HG03565 (cell line): Measurements from ENCODE around the gene PWWP2A.
"Not testable (repeated sequence)": the region's sequence is repeated elsewhere in the genome, so short reads cannot be mapped to it uniquely, and the experiment has no call there.

Experiments
- ATAC-seq: cut with Tn5 transposase; IDR thresholded peaks from one replicate; pipeline ENCODE4 v1.9.1; 2021; ENCODE audit warnings: mild to moderate bottlenecking, moderate library complexity; ENCODE audit not compliant: unreplicated experiment

The PWWP2A gene, protein sequence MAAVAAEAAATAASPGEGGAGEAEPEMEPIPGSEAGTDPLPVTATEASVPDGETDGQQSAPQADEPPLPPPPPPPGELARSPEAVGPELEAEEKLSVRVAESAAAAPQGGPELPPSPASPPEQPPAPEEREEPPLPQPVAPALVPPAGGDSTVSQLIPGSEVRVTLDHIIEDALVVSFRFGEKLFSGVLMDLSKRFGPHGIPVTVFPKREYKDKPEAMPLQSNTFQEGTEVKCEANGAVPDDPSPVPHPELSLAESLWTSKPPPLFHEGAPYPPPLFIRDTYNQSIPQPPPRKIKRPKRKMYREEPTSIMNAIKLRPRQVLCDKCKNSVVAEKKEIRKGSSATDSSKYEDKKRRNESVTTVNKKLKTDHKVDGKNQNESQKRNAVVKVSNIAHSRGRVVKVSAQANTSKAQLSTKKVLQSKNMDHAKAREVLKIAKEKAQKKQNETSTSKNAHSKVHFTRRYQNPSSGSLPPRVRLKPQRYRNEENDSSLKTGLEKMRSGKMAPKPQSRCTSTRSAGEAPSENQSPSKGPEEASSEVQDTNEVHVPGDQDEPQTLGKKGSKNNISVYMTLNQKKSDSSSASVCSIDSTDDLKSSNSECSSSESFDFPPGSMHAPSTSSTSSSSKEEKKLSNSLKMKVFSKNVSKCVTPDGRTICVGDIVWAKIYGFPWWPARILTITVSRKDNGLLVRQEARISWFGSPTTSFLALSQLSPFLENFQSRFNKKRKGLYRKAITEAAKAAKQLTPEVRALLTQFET

DNA sequence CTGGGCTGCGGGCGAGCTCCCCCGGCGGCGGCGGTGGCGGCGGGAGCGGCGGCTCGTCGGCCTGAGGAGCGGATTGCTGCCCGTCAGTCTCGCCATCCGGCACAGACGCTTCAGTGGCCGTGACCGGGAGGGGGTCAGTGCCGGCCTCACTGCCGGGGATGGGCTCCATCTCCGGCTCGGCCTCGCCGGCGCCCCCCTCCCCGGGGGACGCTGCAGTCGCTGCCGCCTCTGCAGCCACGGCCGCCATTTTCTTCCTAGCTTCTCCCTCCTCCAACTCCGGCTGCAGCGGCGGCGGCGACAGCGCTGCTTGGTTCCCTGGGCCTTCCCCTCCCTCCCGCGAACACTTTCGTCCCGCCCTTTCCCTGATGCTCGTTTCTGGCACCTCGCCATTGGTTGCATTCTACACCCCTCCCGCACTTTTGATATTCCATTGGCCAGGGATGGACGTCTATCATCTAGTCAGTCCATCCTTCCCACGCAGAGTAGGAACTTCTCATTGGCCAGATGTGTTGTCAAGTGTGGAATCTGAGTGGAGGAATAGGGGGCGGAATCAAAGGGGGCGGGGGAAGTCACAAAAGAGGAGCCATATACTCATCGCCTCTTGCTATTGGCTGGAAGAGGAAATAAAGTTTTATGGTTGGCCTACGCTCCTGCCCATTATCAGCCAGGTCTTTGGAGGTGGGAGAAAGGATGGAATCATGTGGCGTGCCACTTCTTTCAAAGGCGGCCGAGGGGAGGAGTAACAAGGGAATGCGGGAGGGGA lies at the start of gene PWWP2A:
Gene PWWP2A (minus strand): TSS at position 309 of the 763 bp plus-strand sequence. CDS start 62 bp downstream, at position 247.
- ATAC-seq, result peak; percentile 90

DNA sequence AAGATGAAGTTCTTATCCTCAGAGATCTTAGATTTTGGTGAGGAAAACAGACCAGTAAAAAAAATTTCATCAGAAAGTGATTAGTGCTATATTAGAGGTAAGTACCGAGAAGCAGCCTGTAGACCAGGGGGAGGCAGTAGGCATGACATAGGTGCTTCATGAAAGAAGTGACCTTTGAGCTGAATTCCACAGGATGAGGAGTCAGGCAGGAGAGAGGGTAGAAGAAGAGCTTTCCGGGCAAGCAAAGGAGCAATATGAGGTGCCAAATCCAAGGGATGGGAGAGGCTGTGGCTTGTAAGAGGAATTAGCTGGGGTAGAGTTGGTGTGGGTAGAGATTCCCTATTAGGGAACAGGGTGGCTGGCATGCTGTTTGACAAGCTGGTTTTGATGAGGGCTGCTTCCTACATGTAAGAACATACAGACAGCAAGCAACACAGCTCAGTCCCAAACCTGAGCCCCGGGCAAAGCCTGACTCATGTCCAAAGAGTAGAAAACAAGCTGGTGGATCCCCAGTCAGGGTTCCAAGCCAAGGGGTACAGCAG lies 48.4 kb upstream of the PWWP2A start:
- no peak for ATAC-seq

DNA sequence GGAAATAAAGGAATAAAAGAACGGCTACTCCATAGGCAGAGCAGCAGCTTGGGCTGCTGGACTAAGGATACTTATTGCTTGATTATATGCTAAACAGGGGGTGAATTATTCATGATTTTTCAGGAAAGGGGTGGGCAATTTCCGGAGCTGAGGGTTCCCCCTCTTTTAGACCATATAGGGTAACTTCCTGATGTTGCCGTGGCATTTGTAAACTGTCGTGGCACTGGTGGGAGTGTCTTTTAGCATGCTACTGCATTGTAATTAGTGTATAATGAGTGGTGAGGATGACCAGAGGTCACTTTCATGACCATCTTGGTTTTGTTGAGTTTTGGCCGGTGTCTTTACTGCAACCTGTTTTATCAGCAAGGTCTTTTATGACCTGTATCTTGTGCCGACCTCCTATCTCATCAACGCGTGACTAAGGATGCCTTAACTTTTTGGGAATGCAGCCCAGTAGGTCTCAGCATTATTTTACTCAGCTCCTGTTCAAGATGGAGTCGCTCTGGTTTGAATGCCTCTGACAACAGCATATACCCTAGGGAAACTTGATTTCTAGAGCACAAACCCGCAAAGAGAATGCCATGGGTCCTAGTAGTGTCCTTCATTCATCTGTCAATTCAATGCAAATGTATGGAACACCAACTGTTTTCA lies 47.8 kb upstream of the PWWP2A start:
- ATAC-seq, result no peak

DNA sequence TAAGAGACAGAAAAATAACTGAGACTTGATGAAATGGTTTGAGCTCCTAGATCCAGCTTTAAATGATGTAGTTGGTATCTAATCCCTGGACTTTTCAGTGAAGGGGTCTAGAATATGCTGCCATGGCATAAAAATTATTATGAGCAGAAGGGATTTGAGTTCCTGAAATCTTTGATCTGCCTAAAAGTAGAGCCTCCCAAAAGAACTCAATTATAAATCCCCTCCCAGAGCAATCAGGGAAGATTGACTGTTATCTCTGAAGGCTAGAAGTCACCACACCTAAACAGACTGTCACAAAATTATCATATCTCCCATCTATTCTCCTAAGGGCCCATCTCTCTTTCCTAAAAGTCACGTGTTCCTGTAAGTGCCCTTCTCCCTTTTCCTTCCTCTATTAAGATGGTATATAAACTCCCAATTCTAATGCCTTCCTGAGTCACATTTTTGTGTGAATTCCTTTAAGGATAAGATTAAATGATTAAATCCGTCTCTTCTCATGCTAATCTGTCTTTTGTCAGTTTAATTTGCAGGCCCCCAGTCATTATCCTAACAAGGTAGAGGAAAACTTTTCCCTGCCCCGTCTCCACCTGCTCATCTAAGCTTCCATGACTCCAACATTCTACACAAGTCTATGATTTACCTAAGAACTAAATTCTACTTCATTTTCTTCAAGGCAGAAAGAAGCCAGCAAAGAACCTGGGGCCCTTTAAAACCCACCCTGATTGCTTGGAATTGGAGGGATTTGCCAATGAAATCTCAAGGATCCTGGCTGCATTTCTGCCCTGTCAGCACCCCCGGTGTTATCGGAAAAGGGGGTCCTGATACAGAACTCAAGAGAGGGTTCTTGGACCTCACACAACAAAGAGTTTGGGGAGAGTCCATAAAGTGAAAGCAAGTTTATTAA lies 47.1 kb upstream of the PWWP2A start:
- no peak for ATAC-seq

DNA sequence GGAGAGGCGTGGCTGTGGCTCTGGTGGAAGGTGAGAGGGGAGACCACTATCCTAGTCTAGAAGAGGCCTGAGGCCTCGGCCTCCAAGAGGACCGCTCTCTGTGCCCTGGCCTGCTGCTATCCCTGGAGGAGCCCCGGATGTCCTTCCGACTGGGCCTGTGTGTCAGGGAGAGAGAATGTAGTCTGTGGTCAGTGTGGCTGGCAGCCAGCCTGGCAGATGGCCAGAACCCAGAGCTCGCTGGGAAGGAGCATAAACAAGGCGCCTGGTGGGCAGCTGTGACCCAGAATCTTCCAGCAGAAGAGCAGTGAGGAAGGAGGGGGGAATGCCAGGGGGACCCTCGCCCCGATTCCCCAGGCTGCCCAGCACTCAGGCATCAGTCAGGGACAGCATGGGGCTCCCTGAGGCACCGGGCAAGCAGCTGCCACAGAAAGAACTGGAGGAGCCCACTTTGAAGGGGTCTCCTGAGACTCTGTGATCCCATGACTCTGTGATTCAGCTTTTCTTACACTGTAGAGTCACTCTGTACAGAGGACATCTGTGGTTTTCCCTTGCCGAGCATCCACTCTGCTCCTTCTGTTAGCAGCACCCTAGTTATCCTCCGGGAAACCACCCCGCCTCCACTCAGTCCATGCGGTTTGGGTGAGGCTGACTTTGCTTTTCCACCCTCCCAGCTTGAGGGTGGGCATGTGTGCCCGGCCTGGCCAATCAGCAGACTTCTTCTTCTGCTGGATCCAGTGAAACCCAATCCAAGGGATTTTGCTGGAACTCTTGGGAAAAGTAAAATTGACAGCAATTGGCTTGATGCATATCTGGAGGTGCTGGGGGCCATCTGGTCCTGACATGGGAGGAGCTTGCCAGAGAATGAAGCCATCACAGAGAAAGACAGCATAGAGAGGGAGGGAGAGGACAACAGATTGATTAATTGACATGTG lies 46.2 kb upstream of the PWWP2A start:
- no peak for ATAC-seq

DNA sequence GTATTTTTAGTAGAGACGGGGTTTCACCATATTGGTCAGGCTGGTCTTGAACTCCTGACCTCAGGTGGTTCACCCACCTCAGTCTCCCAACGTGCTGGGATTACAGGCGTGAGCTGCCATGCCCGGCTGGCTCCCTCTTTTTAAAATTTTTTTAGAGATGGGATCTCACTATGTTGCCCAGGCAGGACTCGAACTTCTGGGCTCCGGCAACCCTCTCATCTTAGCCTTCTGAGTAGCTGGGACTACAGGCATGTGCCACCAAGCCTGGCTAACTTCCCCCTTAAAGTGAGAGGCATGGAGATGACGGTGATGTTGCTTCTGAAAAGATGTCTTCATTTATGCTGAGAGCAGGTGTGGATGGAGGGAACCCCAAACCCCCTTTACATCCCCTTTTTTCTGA lies 43.7 kb upstream of the PWWP2A start:
- ATAC-seq, result no peak

DNA sequence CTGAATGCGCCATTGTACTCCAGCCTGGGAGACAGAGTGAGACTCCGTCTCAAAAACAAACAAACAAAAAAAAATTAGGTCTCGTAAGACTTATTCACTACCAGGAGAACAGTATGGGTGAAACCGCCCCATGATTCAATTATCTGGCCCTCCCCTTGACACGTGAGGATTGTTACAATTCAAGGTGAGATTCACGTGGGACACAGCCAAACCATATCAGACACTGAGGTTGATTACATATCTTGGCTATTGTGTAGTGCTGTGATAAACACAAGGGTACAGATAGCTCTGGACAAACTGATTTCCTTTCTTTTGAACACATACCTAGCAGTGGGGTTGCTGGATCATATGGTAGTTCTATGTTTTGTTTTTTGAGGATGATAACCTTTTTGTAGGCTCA lies 42.4 kb upstream of the PWWP2A start:
- ATAC-seq, result no peak

DNA sequence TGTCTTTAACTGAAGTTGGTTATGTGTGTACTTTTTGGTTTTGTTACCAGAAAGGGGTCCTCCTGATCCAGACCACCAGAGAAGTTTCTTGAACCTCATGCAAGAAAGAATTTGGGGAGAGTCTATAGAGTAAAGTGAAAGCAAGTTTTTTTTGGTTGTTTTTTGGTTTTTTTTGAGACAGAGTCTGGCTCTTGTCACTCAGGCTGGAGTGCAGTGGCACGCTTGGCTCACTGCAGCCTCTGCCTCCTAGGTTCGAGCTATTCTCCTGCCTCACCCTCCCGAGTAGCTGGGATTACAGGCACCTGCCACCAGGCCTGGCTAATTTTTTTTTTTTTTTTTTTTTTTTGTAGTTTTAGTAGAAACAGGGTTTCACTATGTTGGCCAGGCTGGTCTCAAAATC lies 41.6 kb upstream of the PWWP2A start:
- not testable (repeated sequence) for ATAC-seq

DNA sequence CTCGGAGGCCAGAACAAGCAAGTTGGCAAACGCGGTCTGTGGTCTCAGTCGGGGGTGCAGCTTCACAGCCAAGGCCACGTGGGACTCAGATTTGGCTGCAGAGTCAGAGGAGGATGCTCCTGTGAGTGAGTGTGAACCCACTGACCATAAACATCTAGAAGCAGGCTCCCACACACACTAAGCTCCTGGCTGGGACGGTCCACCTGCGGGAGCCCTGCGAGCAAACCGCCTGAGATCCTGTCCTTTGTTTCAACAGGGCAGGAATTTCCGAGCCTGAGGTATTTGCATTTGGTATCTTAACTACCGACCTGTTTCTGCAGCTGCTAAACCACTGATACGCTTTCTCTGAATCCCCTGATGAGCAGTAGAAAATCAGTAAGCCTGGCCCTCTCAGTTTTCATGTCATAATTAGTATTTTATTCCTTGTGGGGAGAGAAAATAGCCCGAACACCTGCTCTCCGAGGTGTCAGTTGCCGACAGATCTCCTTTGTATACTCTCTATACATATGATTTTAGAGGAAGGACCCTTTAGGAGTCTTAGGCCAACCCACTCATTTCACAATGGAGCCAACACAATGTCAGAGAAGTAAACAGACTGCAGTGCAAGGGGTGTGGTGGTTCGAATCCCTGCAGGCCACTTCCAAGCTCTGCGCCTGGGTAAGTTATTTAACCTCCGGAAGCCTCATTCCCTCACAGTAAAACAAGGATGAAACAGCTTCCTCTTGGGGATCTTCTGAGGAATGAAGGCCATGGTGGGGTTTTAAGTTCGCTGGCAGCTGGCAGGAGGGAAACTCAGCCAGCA lies 40.9 kb upstream of the PWWP2A start:
- ATAC-seq, result peak; percentile 60

DNA sequence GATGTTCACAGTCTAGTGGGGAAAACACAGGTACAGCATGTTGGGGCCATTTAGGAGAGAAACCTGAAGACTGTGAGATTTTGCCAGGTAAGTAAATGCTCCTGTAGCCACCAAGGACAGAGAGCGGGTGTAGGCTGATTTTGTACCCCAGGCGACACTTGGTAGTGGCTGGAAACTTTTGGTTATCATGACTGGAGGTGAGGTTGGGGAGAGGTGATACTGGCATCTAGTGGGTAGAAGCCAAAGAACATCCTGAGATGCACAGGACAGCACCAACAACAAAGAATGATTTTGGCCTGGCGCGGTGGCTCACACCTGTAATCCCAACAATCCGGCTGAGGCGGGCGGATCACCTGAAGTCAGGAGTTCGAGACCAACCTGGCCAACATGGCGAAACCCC lies 38.8 kb upstream of the PWWP2A start:
- ATAC-seq, result no peak

DNA sequence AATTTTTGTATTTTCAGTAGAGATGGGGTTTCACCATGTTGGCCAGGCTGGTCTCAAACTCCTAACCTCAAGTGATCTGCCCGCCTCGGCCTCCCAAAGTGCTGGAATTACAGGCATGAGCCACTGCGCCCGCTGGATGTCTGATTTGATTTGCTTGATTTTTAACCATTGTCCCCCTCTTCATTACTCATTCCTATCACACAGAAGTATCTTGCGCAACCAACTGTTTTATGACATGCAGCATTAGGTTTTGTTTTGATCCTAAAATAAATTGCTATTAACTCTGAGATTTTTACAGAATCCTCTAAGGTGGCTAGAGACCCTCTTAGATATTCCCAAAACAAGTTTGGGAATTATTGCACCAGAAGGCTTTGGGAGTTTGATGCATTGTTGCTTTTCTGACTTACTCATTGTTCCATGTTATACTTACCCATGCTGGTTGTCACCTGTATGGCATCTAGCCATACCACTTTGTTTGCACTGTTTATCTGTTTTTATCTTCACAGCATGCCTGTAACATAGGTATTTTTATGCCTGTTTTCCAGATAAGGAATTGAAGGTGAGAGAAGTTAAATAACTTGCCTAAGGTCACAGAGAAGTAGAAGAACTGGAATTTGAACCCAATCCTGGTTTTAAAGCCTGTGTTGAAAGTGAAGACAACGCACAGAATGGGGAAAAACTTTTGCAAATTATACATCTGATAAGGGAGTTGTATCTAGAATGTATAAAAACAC lies 35.9 kb upstream of the PWWP2A start:
- no peak for ATAC-seq

DNA sequence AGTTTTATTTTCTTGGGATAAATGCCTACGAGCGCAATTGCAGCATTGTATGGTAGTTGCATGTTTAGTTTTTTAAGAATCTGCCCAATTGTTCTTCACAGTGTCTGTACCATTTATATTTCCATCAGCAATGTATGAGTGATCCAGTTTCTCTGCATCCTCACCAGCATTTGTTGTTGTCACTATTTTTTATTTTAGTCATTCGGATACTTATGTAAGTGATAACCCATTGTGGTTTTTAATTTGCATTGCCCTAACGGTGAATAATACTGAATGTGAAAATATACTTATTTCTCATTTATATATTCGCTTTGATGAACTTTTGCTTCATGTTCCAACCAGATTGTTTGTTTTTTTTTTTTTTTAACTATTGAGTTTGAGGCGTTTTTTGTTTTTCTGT lies 33.7 kb upstream of the PWWP2A start:
- no peak for ATAC-seq

DNA sequence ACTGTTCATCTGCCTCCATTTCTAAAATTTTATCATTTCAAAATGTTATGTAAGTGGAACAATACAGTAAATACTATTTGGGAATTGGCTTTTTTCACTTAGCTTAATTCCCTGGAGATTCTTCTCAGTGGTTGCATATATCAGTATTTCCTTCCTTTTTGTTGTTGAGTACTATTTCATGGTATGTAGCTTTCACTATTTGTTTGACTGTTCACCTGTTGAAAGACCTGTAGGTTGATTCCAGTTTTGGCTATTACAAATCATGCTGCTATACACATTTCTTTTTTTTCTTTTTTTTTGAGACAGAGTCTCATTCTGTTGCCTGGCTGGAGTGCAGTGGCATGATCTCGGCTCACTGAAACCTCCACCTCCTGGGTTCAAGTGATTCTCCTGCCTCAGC lies 33.0 kb upstream of the PWWP2A start:
- peak; percentile 77 for ATAC-seq

DNA sequence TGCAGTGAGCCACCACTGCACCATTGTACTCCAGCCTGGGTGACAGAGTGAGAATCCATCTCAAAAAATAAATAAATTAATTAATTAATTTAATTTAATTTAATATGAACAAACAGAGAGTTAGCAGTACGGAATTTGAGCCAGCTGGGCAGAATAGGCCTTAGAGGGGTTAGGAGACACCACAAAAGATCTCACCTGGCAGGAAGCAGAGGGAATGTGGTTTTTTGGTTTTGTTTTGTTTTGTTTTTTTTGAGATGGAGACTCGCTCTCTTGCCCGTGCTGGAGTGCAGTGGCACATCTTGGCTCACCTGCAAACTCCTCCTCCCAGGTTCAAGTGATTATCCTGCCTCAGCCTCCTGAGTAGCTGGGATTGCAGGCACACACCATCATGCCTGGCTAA lies 31.8 kb upstream of the PWWP2A start:
- no peak for ATAC-seq

DNA sequence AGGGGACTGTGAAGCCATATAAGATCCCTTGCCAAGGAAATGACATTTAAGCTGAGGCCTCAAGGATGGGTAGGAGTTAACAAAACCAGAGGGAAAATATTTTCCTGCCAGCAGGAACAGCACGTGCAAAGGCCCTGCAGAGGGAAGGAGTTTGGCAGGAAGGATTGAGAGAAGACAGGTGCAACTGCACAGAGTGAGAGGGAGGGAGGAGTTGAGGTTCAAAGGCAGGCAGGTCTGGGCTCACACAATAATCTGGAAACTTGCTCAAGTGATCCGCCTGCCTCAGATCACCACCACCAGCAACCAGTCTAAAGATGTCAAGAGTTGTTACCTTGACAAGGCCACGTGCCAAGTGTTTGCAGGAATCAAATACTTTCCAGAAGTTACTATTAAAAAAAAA lies 31.1 kb upstream of the PWWP2A start:
- ATAC-seq, result no peak

DNA sequence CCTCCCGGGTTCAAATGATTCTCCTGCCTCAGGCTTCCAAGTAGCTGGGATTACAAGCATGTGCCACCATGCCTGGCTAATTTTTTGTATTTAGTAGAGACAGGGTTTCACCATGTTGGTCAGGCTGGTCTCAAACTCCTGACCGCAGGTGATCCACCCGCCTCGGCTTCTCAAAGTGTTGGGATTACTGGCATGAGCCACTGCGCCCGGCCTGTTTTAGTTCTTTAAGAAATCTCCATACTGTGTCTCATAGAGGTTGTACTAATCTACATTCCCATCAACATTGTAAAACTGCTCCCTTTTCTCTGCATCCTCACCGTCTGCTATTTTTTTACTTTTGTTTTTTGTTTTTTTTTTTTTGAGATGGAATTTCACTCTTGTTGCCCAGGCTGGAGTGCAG lies 25.2 kb upstream of the PWWP2A start:
- ATAC-seq, result not testable (repeated sequence)

DNA sequence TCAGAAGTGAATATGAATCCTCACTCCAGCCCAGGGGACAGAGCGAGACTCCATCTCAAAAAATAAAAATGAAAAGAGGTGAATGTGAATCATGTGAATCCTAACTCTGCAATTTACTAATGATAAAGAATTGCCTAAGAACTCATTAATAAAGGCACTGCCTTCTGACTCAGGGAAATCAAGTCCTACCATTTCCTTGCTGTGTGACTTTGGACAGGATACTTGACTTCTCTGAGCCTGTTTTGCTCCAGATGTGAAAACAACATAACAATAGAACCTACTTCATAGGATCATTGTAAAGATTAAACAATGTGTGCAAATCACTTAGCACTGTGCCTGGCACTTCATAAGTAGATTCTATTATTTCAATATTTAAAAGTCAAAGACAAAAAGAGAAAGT lies 15.1 kb upstream of the PWWP2A start:
- no peak for ATAC-seq
